ENCODE data around the gene SEMA6A. TPM values are rescaled to one million over a fixed set of nuclear protein-coding genes. Genes with fewer than 3 reads are reported as not detected.

SEMA6A gene
- total and polyA plus RNA-seq, 4 donors, result 3.7 to 11.4 (median 5.6) TPM

GRCh38 chr5:116404792-116405191, 169.8 kb downstream of the SEMA6A start:
- no peak for TF ChIP-seq JUND (IDR thresholded peaks at IDR 0.05)
- no peak for TF ChIP-seq HNF4G (IDR thresholded peaks at IDR 0.05)
- Histone ChIP-seq H3K27me3 (ENCODE audit: control insufficient read depth in 4 of 4, insufficient read depth in 4 of 4, low read length in 3 of 4) (no peaks in the 10 kb centered on the region), H3K4me1 (ENCODE audit: control insufficient read depth in 4 of 4, insufficient read depth in 4 of 4, low read length in 3 of 4) (no peaks in the 10 kb centered on the region), H3K4me3 (ENCODE audit: low read depth in 1 of 3, low read length in 3 of 3) (no peak overlapping the region), H3K36me3 (ENCODE audit: control insufficient read depth in 4 of 4, insufficient read depth in 3 of 4, low read depth in 1 of 4, low read length in 3 of 4) (peaks cover 0 to 5% (median 0%) of the 10 kb centered on the region in 4 donors), H3K27ac (ENCODE audit: low read depth in 1 of 2, low read length in 2 of 2) (no peak overlapping the region), H3K9me3 (ENCODE audit: control insufficient read depth in 4 of 4, low read length in 3 of 4) (no peaks in the 10 kb centered on the region), H3K9ac (ENCODE audit: low read depth in 1 of 2, low read length in 2 of 2) (no peak overlapping the region)
- WGBS, result 85% methylated on average over 3 of the region's 3 CpGs
- DNase-seq (ENCODE audit: low spot score), result no peak

- TF ChIP-seq JUND (IDR thresholded peaks at IDR 0.05), result no peak
- TF ChIP-seq MAX (IDR thresholded peaks at IDR 0.05), result no peak
- no peak for TF ChIP-seq EGR1 (IDR thresholded peaks at IDR 0.05; ENCODE audit: low read depth in 2 of 2)
- no peak for TF ChIP-seq SP1 (IDR thresholded peaks at IDR 0.05)
- TF ChIP-seq FOXA1 (IDR thresholded peaks at IDR 0.05), result no peak
- no peak for TF ChIP-seq NR2F2 (IDR thresholded peaks at IDR 0.05)
- no peak for TF ChIP-seq GABPA (IDR thresholded peaks at IDR 0.05 in 1 of 2, conservative IDR thresholded peaks at IDR 0.05 in 1 of 2)
- no peak for TF ChIP-seq REST (IDR thresholded peaks at IDR 0.05)
- no peak for TF ChIP-seq TAF1 (conservative IDR thresholded peaks at IDR 0.05)
- TF ChIP-seq HNF4A (conservative IDR thresholded peaks at IDR 0.05), result no peak
- no peak for TF ChIP-seq ATF3 (IDR thresholded peaks at IDR 0.05)
- no peak for TF ChIP-seq RXRA (IDR thresholded peaks at IDR 0.05)
- TF ChIP-seq CTCF (IDR thresholded peaks at IDR 0.05; ENCODE audit: low read depth, low read length, missing input control), result no peak
- no peak for TF ChIP-seq HNF4G (IDR thresholded peaks at IDR 0.05)
- no peak for TF ChIP-seq ZBTB33 (IDR thresholded peaks at IDR 0.05)
- no peak for TF ChIP-seq YY1 (IDR thresholded peaks at IDR 0.05)
- TF ChIP-seq RAD21 (IDR thresholded peaks at IDR 0.05), result no peak
- TF ChIP-seq FOXA2 (IDR thresholded peaks at IDR 0.05), result no peak
- Histone ChIP-seq H3K36me3 (ENCODE audit: control insufficient read depth in 4 of 4, insufficient read depth in 3 of 4, low read depth in 1 of 4, low read length in 3 of 4) (peaks cover 0 to 5% (median 0%) of the 10 kb centered on the region in 4 donors), H3K9me3 (ENCODE audit: control insufficient read depth in 4 of 4, low read length in 3 of 4) (no peaks in the 10 kb centered on the region), H3K9ac (ENCODE audit: low read depth in 1 of 2, low read length in 2 of 2) (no peak overlapping the region), H3K27ac (ENCODE audit: low read depth in 1 of 2, low read length in 2 of 2) (no peak overlapping the region), H3K4me1 (ENCODE audit: control insufficient read depth in 4 of 4, insufficient read depth in 4 of 4, low read length in 3 of 4) (no peaks in the 10 kb centered on the region), H3K4me3 (ENCODE audit: low read depth in 1 of 3, low read length in 3 of 3) (no peak overlapping the region), H3K27me3 (ENCODE audit: control insufficient read depth in 4 of 4, insufficient read depth in 4 of 4, low read length in 3 of 4) (no peaks in the 10 kb centered on the region)
- whole genome bisulfite sequencing, result 87% methylated on average over 2 of the region's 2 CpGs
- DNase-seq (ENCODE audit: low spot score), result no peak
Measured at GRCh38 chr5:116404016-116404415, 170.6 kb downstream of the SEMA6A start.

All from liver (tissue), 9 donors.